ENCODE data around the gene DLG1. TPM values are rescaled to one million over a fixed set of nuclear protein-coding genes. Genes with fewer than 3 reads are reported as not detected.

Gene DLG1
- total RNA-seq, 1 experiment from 2014 or later = 89.8 TPM

GRCh38 chr3:197283045-197283444 is 15.4 kb downstream of the DLG1 start (continued):
- TF ChIP-seq SP1 (IDR thresholded peaks at IDR 0.05; ENCODE audit: low read depth) = no peak
- TF ChIP-seq CEBPB (IDR thresholded peaks at IDR 0.05; ENCODE audit: low read depth) = no peak
- TF ChIP-seq CTCF (IDR thresholded peaks at IDR 0.05 in 2 of 3, conservative IDR thresholded peaks at IDR 0.05 in 1 of 3; ENCODE audit: borderline replicate concordance in 1 of 3, insufficient read depth in 1 of 3, low read depth in 2 of 3, low read length in 2 of 3) = no peak
- no peak for TF ChIP-seq CBX3 (IDR thresholded peaks at IDR 0.05; ENCODE audit: low read depth)

GRCh38 chr3:197281849-197282248 is 16.6 kb downstream of the DLG1 start:
- H3K27ac ChIP-seq (ENCODE audit: low read depth, low read length) = no peak overlapping the region
- H2AFZ ChIP-seq (ENCODE audit: low read depth, low read length, poor library complexity, severe bottlenecking) = no peak overlapping the region
- TSS peak; percentile 7 for BruUV-seq (replicated peaks)
- intact Hi-C loops (cut with micrococcal nuclease) = no loop called here
- RAD21 ChIA-PET (ENCODE audit: low non-redundant PET in 1 of 2, low total read pairs in 2 of 2, uncharacterized antibody in 2 of 2, unreplicated experiment in 2 of 2) = no interaction called here
- no peaks in the 10 kb centered on the region for H3K9me2 ChIP-seq (ENCODE audit: insufficient read depth)
- peaks cover 5% of the 10 kb centered on the region; the same call in 1 of the 2 replicates for H4K20me1 ChIP-seq (ENCODE audit: insufficient read depth)
- no peak overlapping the region for H3K4me3 ChIP-seq (replicated peaks in 1 of 2; ENCODE audit: low read depth in 1 of 2, low read length in 2 of 2)
- DNase-seq (ENCODE audit: low read depth, low spot score) (no peak), ATAC-seq (no peak)
- TF ChIP-seq EGR1 (IDR thresholded peaks at IDR 0.05; ENCODE audit: low read depth) (no peak), JUND (IDR thresholded peaks at IDR 0.05) (no peak), ZBTB33 (IDR thresholded peaks at IDR 0.05; ENCODE audit: extremely low read depth, insufficient replicate concordance, low read length) (no peak), ZNF274 (IDR thresholded peaks at IDR 0.05; ENCODE audit: low read depth, low read length) (no peak), POLR2A (IDR thresholded peaks at IDR 0.05; ENCODE audit: borderline replicate concordance, extremely low read depth, insufficient read depth, insufficient read length) (no peak), MAX (IDR thresholded peaks at IDR 0.05) (no peak), FOSL1 (IDR thresholded peaks at IDR 0.05; ENCODE audit: low read depth) (no peak)
- TF ChIP-seq, protein P1, sequence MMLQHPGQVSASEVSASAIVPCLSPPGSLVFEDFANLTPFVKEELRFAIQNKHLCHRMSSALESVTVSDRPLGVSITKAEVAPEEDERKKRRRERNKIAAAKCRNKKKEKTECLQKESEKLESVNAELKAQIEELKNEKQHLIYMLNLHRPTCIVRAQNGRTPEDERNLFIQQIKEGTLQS (IDR thresholded peaks at IDR 0.05) = no peak
- no peaks in the 10 kb centered on the region for H3K9me3 ChIP-seq (ENCODE audit: control insufficient read depth in 1 of 2, insufficient read depth in 1 of 2, low read depth in 1 of 2, low read length in 2 of 2)
- peaks cover 96% of the 10 kb centered on the region for H3K79me2 ChIP-seq (ENCODE audit: insufficient read depth, low read length)
- H3K9ac ChIP-seq (ENCODE audit: low read length) = no peak overlapping the region
- no peak overlapping the region for H3K4me2 ChIP-seq (ENCODE audit: low read length)
- H3K27me3 ChIP-seq (ENCODE audit: insufficient read depth, low read length) = no peaks in the 10 kb centered on the region
- CTCF ChIA-PET = no interaction called here
- POLR2A ChIA-PET = no interaction called here
- H3K4me1 ChIP-seq (ENCODE audit: control insufficient read depth in 1 of 2, insufficient read depth in 2 of 2, low read length in 2 of 2) = peaks cover 0 to 9% of the 10 kb centered on the region in 2 experiments; a peak in 2 of 4 replicates
- H3K36me3 ChIP-seq (ENCODE audit: control insufficient read depth in 1 of 2, insufficient read depth in 2 of 2, low read length in 2 of 2) = peaks cover 11 to 35% of the 10 kb centered on the region in 2 experiments; a peak in 3 of 4 replicates

Data from HCT116 (cell line).